Spleen (tissue), 7 donors: ENCODE data around the gene EDEM3.

Source experiments
- POLR2A ChIP-seq, 3 donors: fragments of 450-650 bp; IDR thresholded peaks; one replicate each; pipeline ENCODE4 v1.5.1; 2017; ENCODE audit warnings: antibody characterized with exemption in 3 of 3, mild to moderate bottlenecking in 1 of 3
- POLR2AphosphoS5 ChIP-seq, 3 donors: sonication (generic); formaldehyde crosslinking; IDR thresholded peaks; one replicate each; pipeline ENCODE4 v1.5.1; 2017; ENCODE audit warnings: antibody characterized with exemption in 3 of 3
- TF ChIP-seq, protein P1 (sequence below), 11 experiments: fragments of 200-600 bp in 7 of 11; fragments of 450-650 bp in 4 of 11; sonication (generic) in 4 of 11; IDR thresholded peaks in 8 of 11; conservative IDR thresholded peaks in 3 of 11; 1 replicate in 7 of 11; 2 replicates in 4 of 11; pipeline versions ENCODE4 v1.4.0 to v1.8.0; 2016 to 2021; ENCODE audit warnings: antibody characterized with exemption in 11 of 11, inconsistent platforms in 4 of 11, mild to moderate bottlenecking in 1 of 11
- donor health status: DM: no; HTN: no; CAD: no; lungs with moderate emphysema.
- donor health status: DM: no; HTN: no; CAD: no.
- donor health status: DM: no; HTN: no; CAD: no.

DNA sequence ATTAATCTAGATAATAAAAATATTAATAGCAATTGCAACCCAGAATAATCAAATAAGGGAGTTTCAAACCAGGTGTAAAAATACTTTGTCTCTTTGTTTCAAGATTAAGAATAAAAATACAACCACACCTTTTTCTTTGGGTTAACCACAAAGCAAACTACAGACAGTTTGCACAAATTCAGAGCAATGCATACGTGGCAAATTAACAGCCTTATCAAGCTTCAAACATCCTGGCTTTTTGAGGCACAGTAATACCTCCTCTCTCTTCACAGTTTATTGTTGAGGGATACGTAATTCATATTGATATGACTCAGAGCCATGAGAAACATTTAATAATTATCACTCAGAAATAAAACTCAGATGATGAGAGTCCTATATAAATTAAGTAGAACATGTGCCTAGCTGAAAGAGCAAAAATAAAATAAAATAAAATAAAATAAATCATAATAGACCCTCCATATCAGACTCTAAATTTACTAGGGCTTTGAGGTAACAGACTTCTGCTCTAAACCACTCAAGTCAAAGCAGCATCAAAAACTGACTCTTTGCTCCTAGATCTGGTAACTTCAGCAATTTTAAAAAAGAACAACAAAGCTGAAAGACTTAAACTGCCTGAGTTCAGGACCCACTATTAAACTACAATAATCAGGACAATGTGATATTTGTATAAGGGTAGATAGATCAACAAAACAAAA, 11.4 kb downstream of the EDEM3 start:
- TF ChIP-seq POLR2AphosphoS5 (IDR thresholded peaks at IDR 0.05) = no peak
- TF ChIP-seq, protein P1, sequence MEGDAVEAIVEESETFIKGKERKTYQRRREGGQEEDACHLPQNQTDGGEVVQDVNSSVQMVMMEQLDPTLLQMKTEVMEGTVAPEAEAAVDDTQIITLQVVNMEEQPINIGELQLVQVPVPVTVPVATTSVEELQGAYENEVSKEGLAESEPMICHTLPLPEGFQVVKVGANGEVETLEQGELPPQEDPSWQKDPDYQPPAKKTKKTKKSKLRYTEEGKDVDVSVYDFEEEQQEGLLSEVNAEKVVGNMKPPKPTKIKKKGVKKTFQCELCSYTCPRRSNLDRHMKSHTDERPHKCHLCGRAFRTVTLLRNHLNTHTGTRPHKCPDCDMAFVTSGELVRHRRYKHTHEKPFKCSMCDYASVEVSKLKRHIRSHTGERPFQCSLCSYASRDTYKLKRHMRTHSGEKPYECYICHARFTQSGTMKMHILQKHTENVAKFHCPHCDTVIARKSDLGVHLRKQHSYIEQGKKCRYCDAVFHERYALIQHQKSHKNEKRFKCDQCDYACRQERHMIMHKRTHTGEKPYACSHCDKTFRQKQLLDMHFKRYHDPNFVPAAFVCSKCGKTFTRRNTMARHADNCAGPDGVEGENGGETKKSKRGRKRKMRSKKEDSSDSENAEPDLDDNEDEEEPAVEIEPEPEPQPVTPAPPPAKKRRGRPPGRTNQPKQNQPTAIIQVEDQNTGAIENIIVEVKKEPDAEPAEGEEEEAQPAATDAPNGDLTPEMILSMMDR (IDR thresholded peaks at IDR 0.05 in 8 of 11, conservative IDR thresholded peaks at IDR 0.05 in 3 of 11) = no peak
- TF ChIP-seq POLR2A (IDR thresholded peaks at IDR 0.05) = no peak
